Ovary (tissue), 9 donors: ENCODE data around the gene SHROOM3. TPM values are rescaled to one million over a fixed set of nuclear protein-coding genes. Genes with fewer than 3 reads are reported as not detected.

Source experiments
- DNase-seq, 5 donors: peaks; one replicate each; pipeline ENCODE4 v3.0.0-alpha.2; 2019 to 2020
- H3K27ac ChIP-seq, 2 donors: fragments of 200-600 bp; one replicate each; pipeline versions ENCODE4 v1.5.1 to v1.8.0; 2019 to 2022
- H3K27me3 ChIP-seq: fragments of 200-600 bp; one replicate; pipeline ENCODE4 v1.8.0; 2022
- H3K36me3 ChIP-seq: fragments of 200-600 bp; sonication (generic); one replicate; pipeline ENCODE4 v1.5.1; 2019
- H3K4me1 ChIP-seq: one replicate; pipeline ENCODE4 v1.8.1; 2013; ENCODE audit warnings: mild to moderate bottlenecking, moderate library complexity; ENCODE audit not compliant: insufficient read depth
- H3K4me3 ChIP-seq: fragments of 200-600 bp; sonication (generic); one replicate; pipeline ENCODE4 v1.5.1; 2017
- H3K9me3 ChIP-seq, 2 donors: fragments of 200-600 bp in 1 of 2; sonication (generic) in 1 of 2; one replicate each; pipeline versions ENCODE4 v1.5.1 to v1.8.1; 2013 to 2019; ENCODE audit warnings: mild to moderate bottlenecking in 1 of 2, moderate library complexity in 1 of 2
- EP300 ChIP-seq: sonication (generic); formaldehyde crosslinking; IDR thresholded peaks from one replicate; pipeline ENCODE4 v1.6.1; 2017; ENCODE audit warnings: antibody characterized with exemption
- POLR2A ChIP-seq: fragments of 450-650 bp; IDR thresholded peaks from one replicate; pipeline ENCODE4 v1.6.1; 2017; ENCODE audit warnings: antibody characterized with exemption, mild to moderate bottlenecking, moderate library complexity
- WGBS, 3 donors: extraction: QIAGEN DNeasy Blood & Tissue Kit in 1 of 3; methylation state at CpG; one replicate each; pipeline versions ENCODE4 v1.1.5 to v1.1.7; 2013 to 2017; 5-methylcytosine and 5-hydroxymethylcytosine counted together
- intact Hi-C, 4 donors: fragments of 100-400 bp; cut with DNase I; formaldehyde crosslinking; loops; one replicate each; pipeline versions ENCODE4 v1.11.0 to v1.15.1; 2022 to 2023
- polyA plus RNA-seq, 2 donors: library from polyadenylated mRNA; stranded (reverse); fragments of 200-250 nt in 1 of 2; fragments of 350-450 nt in 1 of 2; fragmentation: Illumina TruSeq in 1 of 2; extraction: RNeasy Lipid Tissue Mini Kit (QIAGEN cat#74804) in 1 of 2; gene quantifications; one replicate each; pipeline ENCODE4 v1.2.3, GENCODE V29; 2013 to 2014
- total RNA-seq, 7 donors: library from RNA; depleted of rRNA in 2 of 7; stranded (reverse); fragments of >200 nt in 2 of 7; fragmentation: NEBNext Ultra II Directional in 3 of 7; extraction: Animal tissue kit (Norgen Biotek cat#: 25700) in 3 of 7; gene quantifications; one replicate each; pipeline versions ENCODE4 v1.1.0 to v1.2.4, GENCODE V29; 2016 to 2023
- TF ChIP-seq, protein P1 (sequence below), 3 donors: fragments of 450-650 bp in 2 of 3; fragments of 200-600 bp in 1 of 3; IDR thresholded peaks; one replicate each; pipeline versions ENCODE4 v1.5.1 to v1.8.0; 2016 to 2022; ENCODE audit warnings: antibody characterized with exemption in 3 of 3, mild to moderate bottlenecking in 1 of 3
- donor health status: DM: no; HTN: no; CAD: no; lungs with moderate emphysema.
- donor health status: DM: no; HTN: no; CAD: no.
- donor health status: Bipolar disorder and iron deficiency.
- donor health status: DM: yes; HTN: yes; CAD: no.
- donor health status: DM: no; HTN: no; CAD: no.
- donor health status: DM: yes; HTN: yes; CAD: no.

The SHROOM3 gene
- total and polyA plus RNA-seq, 9 donors: 0.80 to 70.1 (median 3.8) TPM

DNA sequence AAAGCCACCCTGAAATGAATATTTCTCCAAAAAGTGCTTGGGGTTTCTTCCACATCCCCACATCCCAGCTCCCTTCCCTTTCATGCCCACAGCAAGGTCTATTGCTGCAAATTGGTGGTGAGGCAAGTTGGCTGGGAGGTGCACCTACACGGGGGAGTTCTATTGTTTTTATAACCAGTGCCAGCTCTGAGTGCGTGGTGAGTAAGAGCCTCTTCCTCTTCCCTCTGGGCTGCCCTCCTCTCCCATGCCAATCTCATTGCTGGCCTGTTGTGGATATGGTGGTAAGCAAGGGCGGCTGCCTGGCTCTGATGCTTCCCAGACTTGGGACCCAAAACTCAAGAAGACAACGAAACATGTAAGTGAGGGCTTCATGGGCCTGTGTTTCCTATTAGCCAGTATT is 204.3 kb downstream of the SHROOM3 start:
- Histone ChIP-seq H3K9me3 (no peaks in the 10 kb centered on the region), H3K36me3 (no peaks in the 10 kb centered on the region), H3K27ac (no peak overlapping the region), H3K4me3 (no peak overlapping the region), H3K27me3 (no peaks in the 10 kb centered on the region), H3K4me1 (no peaks in the 10 kb centered on the region)
- WGBS, 3 donors: 52 to 85% (median 74%) methylated on average over 4 of the region's 4 CpGs
- no peak for DNase-seq
- intact Hi-C loops: no loop called here
- TF ChIP-seq, protein P1, sequence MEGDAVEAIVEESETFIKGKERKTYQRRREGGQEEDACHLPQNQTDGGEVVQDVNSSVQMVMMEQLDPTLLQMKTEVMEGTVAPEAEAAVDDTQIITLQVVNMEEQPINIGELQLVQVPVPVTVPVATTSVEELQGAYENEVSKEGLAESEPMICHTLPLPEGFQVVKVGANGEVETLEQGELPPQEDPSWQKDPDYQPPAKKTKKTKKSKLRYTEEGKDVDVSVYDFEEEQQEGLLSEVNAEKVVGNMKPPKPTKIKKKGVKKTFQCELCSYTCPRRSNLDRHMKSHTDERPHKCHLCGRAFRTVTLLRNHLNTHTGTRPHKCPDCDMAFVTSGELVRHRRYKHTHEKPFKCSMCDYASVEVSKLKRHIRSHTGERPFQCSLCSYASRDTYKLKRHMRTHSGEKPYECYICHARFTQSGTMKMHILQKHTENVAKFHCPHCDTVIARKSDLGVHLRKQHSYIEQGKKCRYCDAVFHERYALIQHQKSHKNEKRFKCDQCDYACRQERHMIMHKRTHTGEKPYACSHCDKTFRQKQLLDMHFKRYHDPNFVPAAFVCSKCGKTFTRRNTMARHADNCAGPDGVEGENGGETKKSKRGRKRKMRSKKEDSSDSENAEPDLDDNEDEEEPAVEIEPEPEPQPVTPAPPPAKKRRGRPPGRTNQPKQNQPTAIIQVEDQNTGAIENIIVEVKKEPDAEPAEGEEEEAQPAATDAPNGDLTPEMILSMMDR (IDR thresholded peaks at IDR 0.05): no peak
- TF ChIP-seq POLR2A (no peak), EP300 (no peak)

DNA sequence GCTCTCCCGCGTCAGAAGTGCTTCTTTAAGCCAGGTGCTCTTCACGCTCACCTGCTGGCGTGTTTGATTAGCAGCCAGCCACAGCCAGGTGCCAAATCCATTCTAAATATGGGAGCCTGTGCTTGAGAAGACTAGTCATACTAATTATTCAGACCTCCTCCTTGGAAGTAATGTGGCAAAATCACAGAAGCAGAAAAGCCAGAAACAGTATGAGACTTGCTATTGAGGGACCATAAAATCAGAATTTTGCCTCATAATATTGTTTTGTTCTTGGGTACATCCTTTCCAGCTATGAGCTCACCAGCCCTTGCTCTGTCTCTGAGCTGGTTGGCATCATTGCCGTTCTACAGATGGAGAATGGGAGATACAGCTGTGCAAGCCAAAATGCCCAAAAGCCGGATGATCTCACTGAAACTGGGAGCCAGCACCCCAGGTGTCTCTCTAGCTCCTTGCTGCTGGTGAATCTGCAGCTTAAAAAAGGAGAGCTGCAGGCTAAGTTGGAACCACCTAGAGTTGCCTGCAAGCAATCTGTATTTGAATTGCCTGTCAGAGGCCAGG is 205.4 kb downstream of the SHROOM3 start:
- DNase-seq: no peak
- 72 to 89% (median 83%) methylated on average over 6 of the region's 6 CpGs for WGBS, 3 donors
- Histone ChIP-seq H3K27me3 (no peaks in the 10 kb centered on the region), H3K9me3 (no peaks in the 10 kb centered on the region), H3K4me3 (no peak overlapping the region), H3K27ac (no peak overlapping the region), H3K4me1 (no peaks in the 10 kb centered on the region), H3K36me3 (no peaks in the 10 kb centered on the region)
- TF ChIP-seq EP300: no peak
- TF ChIP-seq POLR2A: no peak
- TF ChIP-seq, protein P1 (IDR thresholded peaks at IDR 0.05): no peak
- intact Hi-C loops: no loop called here

DNA sequence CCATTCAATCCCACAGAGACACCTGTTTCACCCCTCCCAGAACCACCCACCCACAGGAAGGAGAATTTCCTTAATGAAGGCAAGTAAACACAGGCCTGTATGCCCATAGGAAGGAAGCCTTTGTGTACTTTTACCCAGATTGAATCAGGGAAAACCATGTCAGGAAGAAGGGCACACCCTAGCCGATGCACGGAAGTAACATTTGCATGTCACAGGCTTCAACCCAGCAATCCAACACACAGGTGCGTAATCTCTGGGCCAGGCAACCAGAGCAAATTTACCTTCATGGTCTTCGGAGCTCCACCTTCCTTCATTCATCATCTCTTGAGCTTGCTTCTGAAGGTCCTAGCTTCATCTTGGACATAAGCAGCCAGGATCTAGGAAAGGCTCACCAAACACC is 206.3 kb downstream of the SHROOM3 start:
- Histone ChIP-seq H3K4me3 (no peak overlapping the region), H3K27me3 (no peaks in the 10 kb centered on the region), H3K27ac (no peak overlapping the region), H3K4me1 (no peaks in the 10 kb centered on the region), H3K36me3 (no peaks in the 10 kb centered on the region), H3K9me3 (no peaks in the 10 kb centered on the region)
- intact Hi-C loops: no loop called here
- no peak for DNase-seq
- TF ChIP-seq POLR2A (no peak), EP300 (no peak)
- TF ChIP-seq, protein P1 (IDR thresholded peaks at IDR 0.05): no peak
- 93 to 97% (median 95%) methylated on average over 4 of the region's 4 CpGs for WGBS, 3 donors

DNA sequence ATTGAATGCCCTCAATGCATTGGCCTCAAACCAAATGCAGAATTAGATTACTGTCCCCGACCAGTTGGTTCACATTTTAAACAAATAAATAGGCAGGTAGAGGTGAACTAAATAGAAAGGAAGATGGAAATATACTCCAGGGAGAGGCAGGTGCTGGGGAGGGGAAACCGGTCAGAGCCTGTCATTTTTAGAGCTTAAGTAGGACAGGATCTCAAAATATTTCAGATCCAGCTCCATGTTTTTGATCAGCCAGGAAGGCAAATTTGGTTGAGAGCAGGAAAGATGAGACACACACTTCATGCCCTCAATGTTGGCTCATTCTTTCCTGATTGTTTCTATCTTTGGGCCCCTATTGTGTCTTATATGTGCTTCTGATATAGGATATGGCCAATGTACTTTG is 206.7 kb downstream of the SHROOM3 start:
- intact Hi-C loops: no loop called here
- H3K27me3 ChIP-seq: no peaks in the 10 kb centered on the region
- no peaks in the 10 kb centered on the region for H3K4me1 ChIP-seq
- H3K4me3 ChIP-seq: no peak overlapping the region
- WGBS, 3 donors: 92 to 95% (median 93%) methylated on average over 2 of the region's 2 CpGs
- H3K9me3 ChIP-seq: no peaks in the 10 kb centered on the region
- DNase-seq: no peak
- no peaks in the 10 kb centered on the region for H3K36me3 ChIP-seq
- H3K27ac ChIP-seq: no peak overlapping the region
- TF ChIP-seq, protein P1 (IDR thresholded peaks at IDR 0.05): no peak
- no peak for TF ChIP-seq POLR2A
- TF ChIP-seq EP300: no peak
